Endothelial cell (in vitro differentiated cells): ENCODE results near the gene PHKB. TPM values are rescaled to one million over a fixed set of nuclear protein-coding genes. Genes with fewer than 3 reads are reported as not detected.

Experiments used
- DNase-seq: peaks from one replicate; pipeline ENCODE4 v3.0.0; 2021; ENCODE audit warnings: low spot score
- H3K27ac Mint-ChIP-seq: one replicate; pipeline ENCODE4 v1.8.0; 2021; ENCODE audit warnings: mixed read lengths, inconsistent platforms; ENCODE audit not compliant: unreplicated experiment
- H3K27me3 Mint-ChIP-seq: one replicate; pipeline ENCODE4 v1.8.0; 2021; ENCODE audit warnings: mild to moderate bottlenecking, moderate library complexity, mixed read lengths, inconsistent platforms; ENCODE audit not compliant: unreplicated experiment
- H3K36me3 Mint-ChIP-seq: one replicate; pipeline ENCODE4 v1.8.0; 2021; ENCODE audit warnings: mild to moderate bottlenecking, low read depth, mixed read lengths, inconsistent platforms; ENCODE audit not compliant: unreplicated experiment
- H3K4me1 Mint-ChIP-seq: one replicate; pipeline ENCODE4 v1.8.0; 2021; ENCODE audit warnings: mild to moderate bottlenecking, mixed read lengths, inconsistent platforms; ENCODE audit not compliant: unreplicated experiment
- H3K4me3 Mint-ChIP-seq: one replicate; pipeline ENCODE4 v1.8.0; 2021; ENCODE audit warnings: mild to moderate bottlenecking, mixed read lengths, inconsistent platforms; ENCODE audit not compliant: unreplicated experiment
- H3K9me3 Mint-ChIP-seq: one replicate; pipeline ENCODE4 v1.8.0; 2021; ENCODE audit warnings: mixed read lengths, inconsistent platforms; ENCODE audit not compliant: unreplicated experiment
- CTCF ChIP-seq: fragments of 200-600 bp; sonication (generic); IDR thresholded peaks from one replicate; pipeline ENCODE4 v1.5.0; 2021; ENCODE audit warnings: antibody characterized with exemption; ENCODE audit not compliant: unreplicated experiment
- total RNA-seq: library from RNA; stranded (reverse); fragmentation: NEBNext Ultra II Directional; extraction: Animal tissue kit (Norgen Biotek cat#: 25700); gene quantifications from one replicate; pipeline ENCODE4 v1.2.1, GENCODE V29; 2021; ENCODE audit not compliant: unreplicated experiment

PHKB gene
- total RNA-seq, 1 donor from 2014 or later, result 125 TPM

- no peak for TF ChIP-seq CTCF
- no peaks in the 10 kb centered on the region for H3K36me3 Mint-ChIP-seq
- DNase-seq, result no peak
- no peak overlapping the region for H3K27ac Mint-ChIP-seq
- H3K4me3 Mint-ChIP-seq, result no peak overlapping the region
- no peaks in the 10 kb centered on the region for H3K27me3 Mint-ChIP-seq
- no peaks in the 10 kb centered on the region for H3K9me3 Mint-ChIP-seq
- H3K4me1 Mint-ChIP-seq, result no peaks in the 10 kb centered on the region
Measured at GRCh38 chr16:47721006-47721637, 260.0 kb downstream of the PHKB start.

- Mint-ChIP-seq H3K27ac (no peak overlapping the region), H3K4me3 (no peak overlapping the region), H3K9me3 (no peaks in the 10 kb centered on the region), H3K4me1 (no peaks in the 10 kb centered on the region), H3K27me3 (no peaks in the 10 kb centered on the region), H3K36me3 (no peaks in the 10 kb centered on the region)
- no peak for DNase-seq
- TF ChIP-seq CTCF, result no peak
Measured at GRCh38 chr16:47722046-47722445, 260.9 kb downstream of the PHKB start.

- no peak for DNase-seq
- Mint-ChIP-seq H3K27me3 (no peaks in the 10 kb centered on the region), H3K4me1 (peaks cover 8% of the 10 kb centered on the region), H3K36me3 (no peaks in the 10 kb centered on the region), H3K9me3 (no peaks in the 10 kb centered on the region), H3K4me3 (no peak overlapping the region), H3K27ac (no peak overlapping the region)
- no peak for TF ChIP-seq CTCF
Measured at GRCh38 chr16:47724115-47724785, 263.1 kb downstream of the PHKB start.

- DNase-seq, result no peak
- H3K36me3 Mint-ChIP-seq, result no peaks in the 10 kb centered on the region
- no peaks in the 10 kb centered on the region for H3K27me3 Mint-ChIP-seq
- TF ChIP-seq CTCF, result no peak
- peaks cover 8% of the 10 kb centered on the region for H3K4me1 Mint-ChIP-seq
- H3K4me3 Mint-ChIP-seq, result no peak overlapping the region
- no peaks in the 10 kb centered on the region for H3K9me3 Mint-ChIP-seq
- H3K27ac Mint-ChIP-seq, result no peak overlapping the region
Measured at GRCh38 chr16:47725188-47725695, 264.1 kb downstream of the PHKB start.

GRCh38 chr16:47726031-47726675 lies 265.0 kb downstream of the PHKB start:
- no peak for DNase-seq
- no peak overlapping the region for H3K4me3 Mint-ChIP-seq
- TF ChIP-seq CTCF, result no peak
- H3K9me3 Mint-ChIP-seq, result no peaks in the 10 kb centered on the region
- H3K27ac Mint-ChIP-seq, result no peak overlapping the region
- peaks cover 8% of the 10 kb centered on the region for H3K4me1 Mint-ChIP-seq
- H3K36me3 Mint-ChIP-seq, result no peaks in the 10 kb centered on the region
- no peaks in the 10 kb centered on the region for H3K27me3 Mint-ChIP-seq
